Activated B cell treated with CpG ODN at 0.5 μM for 24 hours (primary cell): ENCODE measurements around the gene RANBP17. TPM values are rescaled to one million over a fixed set of nuclear protein-coding genes. Genes with fewer than 3 reads are reported as not detected.

Experiments
- ATAC-seq: fragments of 200-7000 bp; cut with Tn5 transposase; one replicate; pipeline ENCODE4 v1.10.0; 2021; ENCODE audit warnings: low read depth, mild to moderate bottlenecking, moderate library complexity
- CTCF ChIA-PET: fragments of 350-600 bp; sonication (Branson Sonifier 250); formaldehyde crosslinking; loops from one replicate; lab custom pipeline; 2021; ENCODE audit warnings: antibody characterized with exemption; lab: Charles Lee
- POLR2A ChIA-PET: fragments of 350-600 bp; sonication (Branson Sonifier 250); formaldehyde crosslinking; loops from one replicate; lab custom pipeline; 2021; ENCODE audit warnings: antibody characterized with exemption; lab: Charles Lee
- DNase-seq: peaks from one replicate; pipeline ENCODE4 v3.0.0; 2022
- H3K27ac Mint-ChIP-seq: one replicate; pipeline ENCODE4 v1.8.0; 2020; ENCODE audit warnings: mixed read lengths
- H3K27me3 Mint-ChIP-seq: one replicate; pipeline ENCODE4 v1.8.0; 2021; ENCODE audit warnings: mixed read lengths
- H3K36me3 Mint-ChIP-seq: one replicate; pipeline ENCODE4 v1.8.0; 2021; ENCODE audit warnings: low read depth, mixed read lengths
- H3K4me1 Mint-ChIP-seq: one replicate; pipeline ENCODE4 v1.8.0; 2021; ENCODE audit warnings: mixed read lengths
- H3K4me3 Mint-ChIP-seq: one replicate; pipeline ENCODE4 v1.8.0; 2020; ENCODE audit warnings: mild to moderate bottlenecking, mixed read lengths
- H3K9me3 Mint-ChIP-seq: one replicate; pipeline ENCODE4 v1.8.0; 2020; ENCODE audit warnings: mixed read lengths
- CTCF ChIP-seq: fragments of 200-600 bp; IDR thresholded peaks from one replicate; pipeline ENCODE4 v1.8.0; 2022; ENCODE audit warnings: antibody characterized with exemption, mild to moderate bottlenecking
- intact Hi-C: fragments of 100-400 bp; cut with micrococcal nuclease; formaldehyde crosslinking; loops from one replicate; pipeline ENCODE4 v1.15.1; 2024
- total RNA-seq: library from RNA; stranded (reverse); gene quantifications from 2 replicates; pipeline ENCODE4 v1.2.3, GENCODE V29; 2022

The RANBP17 gene
- total RNA-seq, 1 donor from 2014 or later = not detected

- ATAC-seq (no peak), DNase-seq (no peak)
- POLR2A ChIA-PET = no interaction called here
- no peak overlapping the region for H3K4me3 Mint-ChIP-seq
- no peak for TF ChIP-seq CTCF
- intact Hi-C loops = no loop called here
- H3K36me3 Mint-ChIP-seq = no peaks in the 10 kb centered on the region
- CTCF ChIA-PET = no interaction called here
- H3K27ac Mint-ChIP-seq = no peak overlapping the region
- no peaks in the 10 kb centered on the region for H3K27me3 Mint-ChIP-seq
- no peaks in the 10 kb centered on the region for H3K9me3 Mint-ChIP-seq
- no peaks in the 10 kb centered on the region for H3K4me1 Mint-ChIP-seq
Observed at GRCh38 chr5:171261904-171262303, 400.1 kb downstream of the RANBP17 start.

- H3K36me3 Mint-ChIP-seq = no peaks in the 10 kb centered on the region
- CTCF ChIA-PET = no interaction called here
- H3K9me3 Mint-ChIP-seq = no peaks in the 10 kb centered on the region
- no peak overlapping the region for H3K27ac Mint-ChIP-seq
- ATAC-seq = no peak
- no peak for DNase-seq
- no peak for TF ChIP-seq CTCF
- H3K27me3 Mint-ChIP-seq = no peaks in the 10 kb centered on the region
- POLR2A ChIA-PET = no interaction called here
- H3K4me1 Mint-ChIP-seq = no peaks in the 10 kb centered on the region
- intact Hi-C loops = no loop called here
- no peak overlapping the region for H3K4me3 Mint-ChIP-seq
Observed at GRCh38 chr5:171263181-171263580, 401.4 kb downstream of the RANBP17 start.

DNA sequence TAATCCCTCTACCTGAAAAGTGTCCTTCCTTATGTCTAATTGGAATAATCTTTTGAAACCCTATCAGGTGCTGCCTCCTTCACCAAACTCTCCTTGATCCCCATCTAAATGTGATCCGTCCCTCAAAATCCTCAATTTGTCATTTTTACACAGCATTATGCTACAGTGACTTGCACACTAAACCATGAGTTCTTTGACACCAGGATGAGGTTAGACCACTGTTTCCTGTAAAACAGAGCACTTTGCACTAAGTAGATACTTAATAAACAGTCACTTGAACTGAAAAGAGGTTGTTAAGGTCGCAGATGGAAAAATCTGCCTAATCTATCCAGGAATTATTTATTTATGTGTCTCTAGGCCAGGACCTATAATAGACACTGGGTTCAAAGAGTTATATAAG, 403.0 kb downstream of the RANBP17 start:
- DNase-seq (no peak), ATAC-seq (no peak)
- no peak for TF ChIP-seq CTCF
- POLR2A ChIA-PET = no interaction called here
- no peak overlapping the region for H3K27ac Mint-ChIP-seq
- no peaks in the 10 kb centered on the region for H3K4me1 Mint-ChIP-seq
- H3K27me3 Mint-ChIP-seq = peaks cover 3% of the 10 kb centered on the region
- H3K9me3 Mint-ChIP-seq = no peaks in the 10 kb centered on the region
- CTCF ChIA-PET = no interaction called here
- intact Hi-C loops = no loop called here
- no peaks in the 10 kb centered on the region for H3K36me3 Mint-ChIP-seq
- H3K4me3 Mint-ChIP-seq = no peak overlapping the region

GRCh38 chr5:171268700-171269620, 407.1 kb downstream of the RANBP17 start:
- Mint-ChIP-seq H3K36me3 (no peaks in the 10 kb centered on the region), H3K9me3 (peaks cover 3% of the 10 kb centered on the region), H3K27ac (no peak overlapping the region), H3K27me3 (peaks cover 14% of the 10 kb centered on the region), H3K4me1 (no peaks in the 10 kb centered on the region), H3K4me3 (no peak overlapping the region)
- ATAC-seq (no peak), DNase-seq (no peak)
- CTCF ChIA-PET = no interaction called here
- POLR2A ChIA-PET = no interaction called here
- intact Hi-C loops = no loop called here
- no peak for TF ChIP-seq CTCF

DNA sequence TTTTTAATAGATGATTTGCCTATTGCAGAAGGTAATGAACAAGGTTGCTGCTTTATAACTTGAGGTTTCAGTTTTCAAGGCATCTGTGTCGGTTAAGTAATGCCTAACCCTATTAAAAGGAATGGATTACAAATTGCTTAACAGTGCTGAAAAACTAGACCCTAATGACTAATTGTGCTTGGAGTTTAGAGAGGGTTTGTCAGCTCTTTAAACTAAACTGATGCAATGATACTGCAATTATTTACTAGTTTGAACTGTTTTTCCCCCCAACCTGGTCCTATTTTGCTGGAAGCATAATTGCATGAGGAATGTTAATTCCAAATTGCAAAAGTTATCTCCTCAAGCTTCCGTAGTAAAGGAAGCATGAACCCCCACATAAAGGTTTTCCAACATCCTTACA, 407.9 kb downstream of the RANBP17 start:
- ChIA-PET POLR2A (no interaction called here), CTCF (no interaction called here)
- Mint-ChIP-seq H3K27ac (no peak overlapping the region), H3K36me3 (no peaks in the 10 kb centered on the region), H3K9me3 (peaks cover 3% of the 10 kb centered on the region), H3K27me3 (peaks cover 14% of the 10 kb centered on the region), H3K4me3 (no peak overlapping the region), H3K4me1 (no peaks in the 10 kb centered on the region)
- DNase-seq = no peak
- ATAC-seq = no peak
- intact Hi-C loops = no loop called here
- no peak for TF ChIP-seq CTCF
